Cerebellar nuclear complex (tissue), 1 donor: ENCODE data around the gene PRR16.
"Not testable (repeated sequence)": the region's sequence is repeated elsewhere in the genome, so short reads cannot be mapped to it uniquely, and the experiment has no call there.

ENCODE experiments used
- DNase-seq, 2 experiments: peaks; one replicate each; lab custom pipeline; 2025; lab: John Stamatoyannopoulos, UW

The PRR16 gene

DNA sequence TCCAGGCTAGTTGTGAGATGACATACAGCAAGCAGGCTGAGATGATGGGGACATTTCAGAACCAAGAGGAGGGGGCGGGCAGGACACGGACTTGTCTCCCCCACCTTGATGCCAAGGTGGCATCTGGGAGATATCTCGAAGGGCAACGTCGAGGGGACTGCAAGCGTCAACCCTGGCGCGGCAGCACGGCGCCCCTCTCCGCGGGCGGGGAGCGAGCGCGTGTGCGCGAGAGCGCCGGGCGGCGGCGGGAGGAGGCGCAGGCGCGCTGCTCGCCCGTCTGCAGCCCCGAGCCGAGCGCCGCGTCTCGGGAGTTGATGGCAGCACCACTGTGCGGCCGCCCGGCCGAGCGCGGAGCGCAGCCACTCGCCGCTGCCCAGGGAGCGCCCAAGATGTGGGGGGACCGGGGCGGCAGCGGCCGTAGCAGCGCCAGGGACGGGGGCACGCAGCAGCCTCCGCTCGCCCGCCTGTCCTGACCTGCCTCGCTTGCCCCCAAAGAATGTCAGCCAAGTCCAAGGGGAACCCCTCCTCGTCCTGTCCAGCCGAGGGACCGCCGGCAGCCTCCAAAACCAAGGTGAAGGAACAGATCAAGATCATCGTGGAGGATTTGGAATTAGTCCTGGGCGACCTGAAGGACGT lies at the start of gene PRR16:
TSS of gene PRR16 (plus strand) at position 310 of the 636 bp plus-strand sequence.
- no peak for DNase-seq

DNA sequence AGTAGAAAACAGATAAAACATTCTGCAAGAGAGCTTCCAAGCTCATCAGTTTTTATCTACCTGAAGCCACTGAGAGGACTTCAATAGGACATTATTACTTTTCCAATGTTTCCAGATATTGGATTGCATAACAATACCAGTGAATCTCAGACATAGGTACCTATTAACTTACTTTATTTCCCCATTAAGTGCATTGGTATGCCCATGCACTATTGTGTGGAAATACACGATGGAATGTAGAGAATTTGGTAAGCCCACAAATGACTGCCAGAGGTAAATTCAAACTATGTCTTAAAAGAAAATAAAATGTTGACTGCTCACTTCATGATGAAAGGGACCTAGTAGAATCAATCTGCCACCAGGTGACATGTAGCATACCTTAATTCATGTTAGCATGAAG lies 48.1 kb upstream of the PRR16 start:
- DNase-seq, result no peak

DNA sequence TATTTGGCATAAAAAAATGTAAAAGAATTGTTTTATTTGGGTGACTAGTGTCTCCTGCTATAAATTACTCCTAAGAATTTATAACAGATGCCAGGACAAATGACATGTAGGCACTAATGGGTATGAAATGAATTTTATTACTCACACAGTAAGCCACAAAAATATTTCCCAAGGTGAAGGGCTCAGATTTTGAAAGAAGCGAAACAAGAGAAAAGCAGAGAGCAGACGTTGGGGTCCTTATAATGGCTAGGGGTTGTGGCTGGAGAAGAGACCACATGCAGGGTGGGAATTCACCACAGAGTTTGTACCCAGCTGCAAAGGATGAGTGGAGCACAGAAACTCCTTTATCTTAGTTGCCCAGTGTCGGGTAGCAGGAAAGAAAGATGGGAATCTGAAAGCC lies 45.0 kb upstream of the PRR16 start:
- DNase-seq, result no peak

DNA sequence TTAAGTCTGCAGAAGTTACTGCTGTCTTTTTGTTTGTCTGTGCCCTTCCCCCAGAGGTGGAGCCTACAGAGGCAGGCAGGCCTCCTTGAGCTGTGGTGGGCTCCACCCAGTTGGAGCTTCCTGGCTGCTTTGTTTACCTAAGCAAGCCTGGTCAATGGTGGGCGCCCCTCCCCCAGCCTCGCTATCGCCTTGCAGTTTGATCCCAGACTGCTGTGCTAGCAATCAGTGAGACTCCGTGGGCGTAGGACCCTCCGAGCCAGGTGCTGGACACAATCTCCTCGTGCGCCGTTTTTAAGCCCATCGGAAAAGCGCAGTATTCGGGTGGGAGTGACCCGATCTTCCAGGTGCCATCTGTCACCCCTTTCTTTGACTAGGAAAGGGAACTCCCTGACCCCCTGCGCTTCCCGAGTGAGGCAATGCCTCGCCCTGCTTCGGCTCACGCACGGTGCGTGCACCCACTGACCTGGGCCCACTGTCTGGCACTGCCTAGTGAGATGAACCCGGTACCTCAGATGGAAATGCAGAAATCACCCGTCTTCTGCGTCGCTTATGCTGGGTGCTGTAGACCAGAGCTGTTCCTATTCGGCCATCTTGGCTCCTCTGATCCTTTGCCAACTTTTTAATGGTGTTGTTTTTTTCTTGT lies 37.3 kb upstream of the PRR16 start:
- DNase-seq, result not testable (repeated sequence)

DNA sequence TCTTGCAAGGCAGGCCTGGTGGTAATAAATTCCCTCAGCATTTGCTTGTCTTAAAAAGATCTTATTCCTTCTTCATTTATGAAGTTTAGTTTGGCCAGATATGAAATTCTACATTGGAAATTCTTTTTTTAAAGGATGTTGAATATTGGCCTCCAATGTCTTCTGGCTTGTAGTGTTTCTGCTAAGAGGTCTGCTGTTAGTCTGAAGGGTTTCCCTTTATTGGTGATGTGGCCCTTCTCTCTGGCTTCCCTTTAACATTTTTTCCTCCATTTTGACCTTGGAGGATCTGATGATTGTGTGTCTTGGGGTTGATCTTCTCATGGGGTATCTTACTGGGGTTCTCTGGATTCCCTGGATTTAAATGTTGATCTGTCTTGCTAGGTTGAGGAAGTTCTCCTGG lies 33.5 kb upstream of the PRR16 start:
- no peak for DNase-seq

DNA sequence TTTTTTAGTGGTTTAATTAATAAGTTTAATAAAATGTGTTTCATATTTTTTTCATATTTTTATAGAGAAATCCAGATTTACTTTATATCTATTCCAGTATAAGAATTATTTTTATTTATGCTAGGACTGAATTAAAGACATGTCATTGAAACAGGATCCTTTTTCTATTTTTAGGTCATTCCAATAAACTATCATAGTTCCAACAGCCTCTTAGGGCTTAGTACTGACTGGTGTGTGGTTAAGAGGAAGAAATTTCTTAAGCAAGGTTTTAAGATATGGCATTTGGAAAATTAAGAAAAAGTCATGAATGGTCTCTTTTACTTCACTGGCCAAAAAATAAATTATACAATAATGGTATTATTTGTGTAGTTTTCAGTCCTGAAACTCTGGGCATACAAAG lies 31.2 kb upstream of the PRR16 start:
- DNase-seq, result no peak

DNA sequence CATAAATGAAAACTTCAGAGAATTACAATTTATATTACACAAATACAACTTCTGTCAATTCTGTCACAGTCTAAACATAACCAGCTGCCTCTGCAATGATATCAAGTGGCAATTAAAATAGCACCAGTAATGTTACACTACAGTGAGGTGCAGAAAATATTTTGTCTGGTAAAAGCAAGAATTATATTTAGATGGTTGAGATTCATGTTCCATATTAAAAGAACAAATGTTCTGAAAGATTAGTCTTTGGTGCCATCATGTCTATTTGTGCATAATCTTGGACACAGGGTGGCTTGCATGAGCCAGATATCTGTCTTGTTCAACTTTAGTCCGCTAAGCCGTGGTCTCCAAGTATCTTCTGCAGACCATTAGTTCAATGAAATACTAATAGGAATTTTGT lies 29.0 kb upstream of the PRR16 start:
- DNase-seq, result no peak

DNA sequence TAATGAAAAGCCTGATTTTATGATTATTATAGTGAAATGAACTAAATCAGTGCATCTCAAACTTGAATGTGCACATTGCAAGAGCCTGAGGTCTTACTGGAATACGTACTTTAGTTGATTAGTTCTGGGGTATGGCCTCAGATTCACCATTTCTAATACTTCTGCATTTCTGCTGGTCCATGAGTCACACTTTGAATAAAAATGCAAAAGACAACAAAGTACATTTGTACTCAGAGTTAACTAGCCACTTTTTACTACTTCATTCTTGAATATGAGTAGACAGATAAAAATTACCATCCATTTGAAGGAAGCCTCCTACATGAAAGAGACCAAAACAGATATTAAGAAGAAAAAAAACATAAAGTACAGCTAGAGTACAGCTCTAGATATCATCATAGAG lies 27.1 kb upstream of the PRR16 start:
- DNase-seq, result no peak

DNA sequence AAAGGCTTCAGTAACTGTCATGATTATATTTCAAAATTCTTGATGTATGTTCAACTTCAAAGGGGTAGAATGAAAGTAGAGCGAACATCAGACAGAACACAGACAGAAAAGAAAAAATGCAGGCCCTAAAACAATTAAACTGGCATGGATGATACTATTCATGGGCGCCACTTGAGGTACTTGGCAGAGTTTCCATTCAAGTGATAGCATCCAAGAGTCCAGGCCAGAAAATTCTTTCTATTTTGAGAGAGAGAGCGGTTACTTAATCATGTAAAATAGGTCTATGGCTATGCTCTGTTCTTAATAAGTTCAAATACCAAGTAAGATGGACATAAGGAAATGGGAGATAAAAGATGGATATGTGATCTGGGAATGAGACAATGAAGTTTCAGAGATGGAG lies 21.4 kb upstream of the PRR16 start:
- no peak for DNase-seq

DNA sequence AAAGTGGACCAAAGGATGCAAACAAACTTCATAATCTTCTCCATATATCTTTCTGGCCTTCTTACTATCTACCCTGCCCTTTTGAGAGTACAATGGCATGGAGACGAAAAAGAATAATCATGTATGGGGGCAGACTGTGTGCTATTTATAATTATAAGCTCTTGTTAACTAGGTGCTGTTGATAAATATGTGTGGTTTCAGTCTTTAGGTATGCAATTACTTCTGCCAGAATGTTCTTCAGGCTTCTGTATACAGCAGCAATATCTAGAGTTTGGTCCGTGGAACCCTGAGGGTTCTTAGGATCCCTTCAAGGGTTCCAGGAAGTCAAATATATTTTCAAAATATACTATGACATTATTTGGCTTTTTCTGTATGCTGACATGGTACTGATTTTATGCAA lies 20.5 kb upstream of the PRR16 start:
- no peak for DNase-seq

DNA sequence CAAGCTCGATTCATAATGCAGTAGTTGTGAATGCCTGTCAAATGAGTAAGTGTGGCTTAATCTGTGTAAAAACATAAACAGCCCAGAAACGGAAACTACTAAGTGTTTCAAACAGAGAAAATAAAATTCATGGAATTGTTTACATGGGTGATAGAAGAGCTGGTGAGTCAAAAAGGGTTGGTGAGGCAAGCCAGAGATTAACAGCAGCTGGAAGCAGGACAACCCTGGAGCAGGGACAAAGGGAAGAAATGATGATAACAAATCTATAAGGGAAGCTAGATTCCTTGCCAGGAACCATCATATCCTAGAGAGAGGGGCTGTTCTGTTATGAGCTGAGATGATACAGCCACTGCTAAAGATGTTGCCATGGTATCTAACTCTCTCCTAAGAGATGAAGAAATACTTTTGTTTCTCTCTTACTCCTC lies 18.0 kb upstream of the PRR16 start:
- DNase-seq, result no peak

DNA sequence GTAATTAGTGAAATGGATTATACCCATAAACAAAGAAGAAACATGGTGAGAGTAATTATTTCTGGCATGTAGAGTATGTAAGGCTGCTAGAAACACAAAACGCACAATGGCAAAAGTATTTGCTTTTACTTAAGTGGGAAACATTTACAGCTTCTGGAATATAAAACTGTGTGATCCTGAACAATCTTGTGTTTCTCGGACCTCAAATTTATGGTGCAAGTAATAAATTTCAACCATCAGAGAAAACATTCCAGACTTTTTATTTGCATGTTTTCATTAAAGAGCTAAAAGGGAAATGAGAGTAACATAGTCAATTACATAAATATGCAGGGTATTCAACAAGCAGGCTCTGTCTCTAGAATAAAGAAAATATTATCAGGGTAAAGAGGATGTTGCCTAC lies 17.2 kb upstream of the PRR16 start:
- no peak for DNase-seq

DNA sequence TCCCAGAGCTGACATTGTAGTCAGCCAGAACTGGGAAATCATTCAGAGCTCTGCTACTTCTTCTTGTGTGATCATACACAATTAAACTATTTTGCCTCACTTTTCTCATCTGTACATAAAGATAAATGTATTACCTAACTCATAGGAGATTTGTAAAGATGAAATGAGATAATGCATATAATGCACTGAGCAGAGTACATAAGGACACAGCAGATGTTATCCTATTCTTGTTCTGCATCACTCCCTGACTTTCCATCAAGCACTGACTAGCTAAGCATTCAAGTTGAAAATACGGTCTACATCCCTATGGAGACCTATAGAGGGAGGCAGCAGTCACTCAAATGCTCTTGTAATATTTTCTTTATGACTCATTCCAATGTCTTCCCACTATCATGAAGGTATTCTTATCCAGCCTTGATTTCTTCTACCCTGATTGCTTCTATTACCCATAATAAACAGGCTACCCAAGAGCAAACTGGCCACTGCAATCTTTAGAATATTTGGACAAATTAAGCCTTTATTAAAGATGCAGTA lies 16.3 kb upstream of the PRR16 start:
- no peak for DNase-seq

DNA sequence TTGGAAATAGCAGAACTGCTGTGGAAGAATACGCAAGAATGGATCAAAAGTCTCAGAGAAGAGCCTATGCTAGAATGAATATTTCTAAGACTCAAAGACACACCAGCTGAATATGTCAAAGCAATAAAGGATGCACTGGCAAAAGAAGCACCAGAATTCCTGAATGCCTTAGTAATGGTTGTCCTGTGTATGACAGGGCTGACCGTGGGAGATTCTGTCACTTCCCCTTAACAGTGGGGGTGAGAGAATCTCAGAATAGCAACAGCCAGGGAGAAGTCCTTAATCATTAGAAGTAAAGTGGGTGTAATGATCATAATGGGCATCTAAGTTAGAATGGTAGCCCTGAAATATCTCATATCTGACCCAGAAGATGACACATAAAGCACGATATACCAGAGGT lies 14.6 kb upstream of the PRR16 start:
- no peak for DNase-seq

DNA sequence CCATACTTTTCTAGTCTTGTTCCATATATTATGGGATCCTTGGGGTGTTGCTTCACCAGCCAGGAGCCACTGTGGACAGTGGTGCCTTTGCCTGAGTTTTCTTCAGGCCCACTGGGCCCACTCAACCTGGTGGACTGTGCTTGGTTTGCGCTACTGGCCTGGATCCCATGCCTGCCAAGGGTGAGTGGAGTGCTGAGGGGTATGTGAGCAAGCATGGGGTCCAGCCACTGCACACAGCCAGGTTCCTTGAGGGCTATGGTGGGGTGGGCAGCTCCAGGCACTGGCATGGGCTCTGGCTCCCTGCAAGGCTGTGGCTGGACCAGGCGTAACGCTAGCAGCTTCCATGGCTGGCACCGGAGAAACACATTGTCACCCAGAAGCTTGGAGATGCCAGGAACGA lies 13.2 kb upstream of the PRR16 start:
- DNase-seq, result no peak

DNA sequence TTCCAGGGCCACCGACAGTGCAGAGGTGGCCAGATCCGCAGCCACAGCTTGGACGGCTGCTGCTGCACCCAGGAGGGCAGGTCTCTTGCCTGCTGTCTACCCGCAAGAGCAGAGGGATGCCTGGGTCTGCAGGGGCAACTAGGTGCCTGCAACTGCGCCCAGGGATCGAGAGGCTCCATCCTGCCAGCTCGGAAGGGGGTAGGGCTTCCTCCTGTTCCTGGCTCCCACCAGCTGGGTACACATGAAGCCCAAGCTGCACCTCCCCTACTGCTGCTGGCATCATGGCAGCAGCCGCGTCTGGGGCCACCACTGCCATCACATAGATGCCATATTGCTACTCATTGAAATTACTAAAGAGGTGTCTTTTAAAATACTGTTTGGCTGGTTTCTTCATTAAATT lies 12.7 kb upstream of the PRR16 start:
- no peak for DNase-seq

DNA sequence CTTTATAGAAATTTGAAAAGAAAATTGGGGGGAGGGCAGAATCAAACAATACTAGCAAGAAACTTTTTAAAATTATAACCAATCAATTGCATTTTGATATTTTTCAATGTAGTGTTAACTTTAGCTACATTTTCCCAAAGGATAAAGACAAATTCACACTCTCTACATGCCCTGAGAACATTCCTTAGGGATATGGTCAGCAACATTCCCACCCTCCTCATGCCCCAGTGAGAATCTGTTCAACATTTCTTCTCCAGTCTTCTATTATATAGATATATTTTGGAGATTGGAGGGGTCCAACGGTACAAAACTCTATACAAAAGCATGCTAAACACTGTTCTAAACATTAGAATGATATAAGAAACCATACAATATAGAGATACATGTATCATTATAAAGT lies 11.6 kb upstream of the PRR16 start:
- no peak for DNase-seq

DNA sequence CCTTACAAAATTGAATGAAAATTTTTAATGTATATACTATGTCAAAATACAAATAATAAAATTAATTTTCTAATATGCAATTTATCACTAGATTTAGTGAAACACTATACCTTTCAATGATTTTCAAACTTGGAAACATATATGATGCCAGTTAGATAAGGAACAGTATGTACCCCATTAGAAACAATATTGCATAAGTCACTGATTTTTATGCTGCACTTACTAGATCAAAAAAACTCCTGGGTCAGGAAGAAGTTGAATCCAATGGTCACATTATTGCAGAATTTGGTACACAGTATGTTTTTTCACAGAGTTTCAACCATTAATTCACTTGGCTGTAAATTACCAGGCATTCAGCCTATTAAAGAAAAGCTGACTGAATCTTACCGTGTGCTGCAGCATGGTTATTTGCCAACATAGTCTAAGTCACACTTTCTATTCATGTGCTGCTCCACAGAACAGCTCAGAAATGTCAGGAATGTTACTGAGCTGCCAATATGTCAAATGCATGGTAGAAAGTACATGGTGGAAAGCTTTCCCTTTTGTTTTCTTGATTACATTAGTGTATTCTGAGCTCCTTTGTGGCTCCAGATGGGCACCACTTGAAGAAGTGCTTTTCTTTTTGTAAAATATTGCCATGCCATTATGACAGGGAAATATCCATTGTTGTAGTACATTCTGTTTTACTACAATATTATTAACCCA lies 9.9 kb upstream of the PRR16 start:
- no peak for DNase-seq

DNA sequence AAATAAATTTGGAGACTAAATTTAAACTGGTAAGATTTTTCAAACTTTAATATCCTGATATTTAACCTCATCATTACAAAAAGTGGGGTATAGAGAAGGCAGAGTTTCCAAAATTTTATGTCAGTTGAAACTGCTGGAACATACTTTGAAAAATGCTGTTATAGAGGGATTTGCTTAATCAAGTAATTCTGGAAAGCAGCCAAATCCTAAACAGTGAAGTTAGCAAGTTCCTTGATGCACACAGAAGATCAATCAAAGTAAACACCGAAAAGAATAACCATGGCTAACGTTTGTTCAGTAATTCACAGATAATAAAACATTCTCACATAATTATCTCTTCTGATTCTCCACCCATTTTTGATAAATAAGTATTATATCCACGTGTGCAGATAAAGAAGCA lies 8.1 kb upstream of the PRR16 start:
- no peak for DNase-seq

DNA sequence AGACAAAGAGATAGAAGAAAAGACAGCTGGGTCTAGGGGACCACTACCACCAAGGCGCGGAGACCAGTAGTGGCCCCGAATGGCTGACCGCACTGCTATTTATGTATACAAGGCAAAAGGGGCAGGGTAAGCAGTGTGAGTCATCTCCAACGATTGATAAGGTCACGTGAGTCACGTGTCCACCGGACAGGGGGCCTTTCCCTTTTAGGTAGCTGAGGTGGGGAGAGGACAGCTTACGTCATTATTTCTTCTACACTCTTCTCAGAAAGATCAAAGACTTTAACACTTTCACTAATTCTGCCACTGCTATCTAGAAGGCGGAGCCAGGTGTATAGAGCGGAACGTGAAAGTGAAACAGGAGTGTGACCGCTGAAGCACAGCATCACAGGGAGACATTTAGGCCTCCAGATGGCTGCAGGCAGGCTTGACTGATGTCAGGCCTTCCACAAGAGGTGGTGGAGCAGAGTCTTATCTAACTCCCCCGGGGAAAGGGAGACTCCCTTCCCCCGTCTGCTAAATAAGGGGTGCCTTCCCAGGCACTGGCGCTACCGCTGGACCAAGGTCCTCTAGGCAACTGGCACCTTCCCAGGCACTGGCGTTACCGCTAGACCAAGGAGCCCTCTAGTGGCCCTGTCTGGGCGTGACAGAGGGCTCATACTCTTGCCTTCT lies 6.1 kb upstream of the PRR16 start:
- DNase-seq, result no peak

DNA sequence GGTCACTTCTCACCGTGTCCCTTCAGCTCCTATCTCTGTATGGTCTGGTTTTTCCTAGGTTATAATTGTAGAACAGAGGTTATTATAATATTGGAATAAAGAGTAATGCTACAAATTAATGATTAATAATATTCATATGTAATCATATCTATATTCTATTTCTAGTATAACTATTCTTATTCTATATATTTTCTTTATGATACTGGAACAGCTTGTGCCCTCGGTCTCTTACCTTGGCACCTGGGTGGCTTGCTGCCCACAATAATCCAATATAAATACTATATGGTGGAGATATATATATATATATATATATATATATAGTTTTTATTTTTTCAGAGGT lies 5.6 kb upstream of the PRR16 start:
- DNase-seq, result not testable (repeated sequence)

DNA sequence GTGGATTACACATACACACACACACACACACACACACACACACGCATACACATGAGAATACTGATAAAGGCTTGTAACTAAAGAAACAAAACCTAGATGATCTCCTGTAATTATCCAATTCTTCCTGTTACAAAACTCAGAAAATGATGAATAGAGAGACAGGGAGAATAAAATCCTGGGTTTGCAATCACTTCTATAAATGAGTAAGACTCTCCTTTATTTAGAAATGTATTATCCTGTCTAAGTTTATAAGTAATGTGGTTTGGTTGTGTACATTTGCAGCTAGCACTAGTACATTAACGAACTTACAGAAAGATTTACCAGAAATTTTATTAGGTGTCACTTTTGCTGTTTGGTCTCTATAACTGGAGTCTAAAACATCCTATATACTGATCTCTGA lies 2.8 kb upstream of the PRR16 start:
- no peak for DNase-seq
